ENCODE measurements around the gene KCNG2. TPM values are rescaled to one million over a fixed set of nuclear protein-coding genes. Genes with fewer than 3 reads are reported as not detected.

Gene KCNG2
- total RNA-seq (2012; rRNA removed) (not detected in 2 replicates), polyA plus RNA-seq (2012; rRNA removed) (0.09 TPM in 1 of 2 replicates, not detected in the other), Bru-seq, nascent RNA (percentile 66 among the genes with signal in this experiment), BruChase-seq, experiment 1, labeled RNA remaining after a 6-hour chase (percentile 62 among the genes with signal in this experiment), BruChase-seq, experiment 2, labeled RNA remaining after a 2-hour chase (percentile 71 among the genes with signal in this experiment)
- 0.16 TPM in 1 of 2 replicates, not detected in the other for polyA plus RNA-seq (2012; cell fraction: cytosol; rRNA removed)
- polyA plus RNA-seq (2012; cell fraction: nucleus; rRNA removed; ENCODE audit: low replicate concordance), result 0.07 TPM in 1 of 2 replicates, not detected in the other
- long read RNA-seq, transcript KCNG2-201 (2 exons, 1,401 nt), result major isoform, 5 of 36 reads
- long read RNA-seq, partial matches to known transcripts, result 4 of 36 reads
- long read RNA-seq, other reads (novel, unspliced or antisense), result 27 of 36 reads

- peak within 1 kb of the TSS; percentile 86 for H2AK9ac ChIP-seq (replicated peaks; ENCODE audit: low read depth, low read length, poor library complexity)
- DNase-seq (no peak), ATAC-seq (ENCODE audit: low read depth) (peak; percentile 82)
- in situ Hi-C loops (cut with MboI; ENCODE audit: low sequenced_read_pairs) (no loop called here), dilution Hi-C loops (cut with HindIII; ENCODE audit: low sequenced_read_pairs, unreplicated experiment) (no loop called here), intact Hi-C loops (cut with micrococcal nuclease) (loop anchor here (2.0 to 5.0 kb wide), 3 partner anchors 155 to 235 kb away; partner anchors contain the start of gene SLC66A2)
- H3K36me3 ChIP-seq (ENCODE audit: control insufficient read depth, insufficient read depth, low read length), result no peaks in the 10 kb centered on the region
- H2BK20ac ChIP-seq (ENCODE audit: low read depth, low read length), result no peak within 1 kb of the TSS
- H3K79me1 ChIP-seq (ENCODE audit: low read depth in 1 of 2, low read length in 2 of 2), result no peaks in the 10 kb centered on the region
- peak within 1 kb of the TSS; percentile 69 for H2AFZ ChIP-seq (replicated peaks; ENCODE audit: low read length, poor library complexity)
- ChIA-PET CTCF (interaction anchor here (0.7 kb wide), 1 partner anchor 25 kb away, joined by 3 read pairs; no protein-coding TSS in a partner anchor), POLR2A (ENCODE audit: unreplicated experiment) (no interaction called here)
- no peak within 1 kb of the TSS for H2BK5ac ChIP-seq (ENCODE audit: low read depth, low read length, poor library complexity, severe bottlenecking)
- no TSS peak for BruUV-seq (replicated peaks)
- H2BK120ac ChIP-seq (ENCODE audit: low read depth, low read length), result no peak within 1 kb of the TSS
- H3K27ac ChIP-seq (ENCODE audit: insufficient read depth, low read length), result no peak within 1 kb of the TSS
- peaks cover 7% of the 10 kb centered on the region for H3K9me1 ChIP-seq (ENCODE audit: insufficient read depth, low read length)
- peak within 1 kb of the TSS; percentile 65; the same call in 1 of the 2 replicates for H3K4me2 ChIP-seq (ENCODE audit: low read depth, low read length)
- H3K4ac ChIP-seq (ENCODE audit: low read depth, low read length), result no peak within 1 kb of the TSS; the same call in 1 of the 2 replicates
- H3K4me3 ChIP-seq (ENCODE audit: insufficient read depth, low read depth, low read length), result peak within 1 kb of the TSS; percentile 42
- peaks cover 3% of the 10 kb centered on the region; the same call in 1 of the 2 replicates for H3K4me1 ChIP-seq (ENCODE audit: control insufficient read depth, insufficient read depth, low read length)
- H2AK5ac ChIP-seq (ENCODE audit: low read depth, low read length), result peak within 1 kb of the TSS; percentile 74; the same call in 1 of the 2 replicates
- no peak within 1 kb of the TSS; the same call in 1 of the 2 replicates for H4K91ac ChIP-seq (ENCODE audit: insufficient read depth, low read depth, low read length)
- no peak within 1 kb of the TSS for H3K18ac ChIP-seq (ENCODE audit: low read depth, low read length)
- peaks cover 30% of the 10 kb centered on the region for H3K27me3 ChIP-seq (ENCODE audit: control insufficient read depth, insufficient read depth, low read length)
- H3K9ac ChIP-seq (ENCODE audit: low read depth, low read length), result no peak within 1 kb of the TSS; the same call in 1 of the 2 replicates
- peak within 1 kb of the TSS; percentile 56; the same call in 1 of the 3 replicates for H2BK15ac ChIP-seq (ENCODE audit: low read depth, low read length)
- H4K8ac ChIP-seq (ENCODE audit: low read depth in 2 of 2, low read length in 2 of 2), result no peak within 1 kb of the TSS
- no peak within 1 kb of the TSS for H3K56ac ChIP-seq (ENCODE audit: extremely low read depth, insufficient read depth, low read length)
- H4K5ac ChIP-seq (ENCODE audit: low read depth, low read length), result no peak within 1 kb of the TSS
- WGBS, 2 experiments (ENCODE audit: extremely low coverage in 2 of 2, insufficient read length in 1 of 2), result 19% methylated on average over 16 of the region's 92 CpGs; no CpG with 5 or more reads in 1 of the 2 experiments
- H4K20me1 ChIP-seq (ENCODE audit: insufficient read depth, low read length), result peaks cover 4% of the 10 kb centered on the region; the same call in 1 of the 2 replicates
- H3K23ac ChIP-seq (ENCODE audit: low read depth, low read length), result peak within 1 kb of the TSS; percentile 49; the same call in 1 of the 2 replicates
- no peaks in the 10 kb centered on the region for H3K9me3 ChIP-seq (ENCODE audit: control insufficient read depth, insufficient read depth, low read length)
- no peak within 1 kb of the TSS for H3K14ac ChIP-seq (replicated peaks; ENCODE audit: low read depth, low read length)
- TF ChIP-seq RFX5 (IDR thresholded peaks at IDR 0.05; ENCODE audit: low read depth, low read length) (no peak), CEBPB (IDR thresholded peaks at IDR 0.05; ENCODE audit: low read depth, low read length) (no peak), MAZ (IDR thresholded peaks at IDR 0.05; ENCODE audit: borderline replicate concordance, low read depth, low read length) (no peak), ELK1 (IDR thresholded peaks at IDR 0.05; ENCODE audit: borderline replicate concordance, low read depth, low read length) (no peak), NFE2L2 (IDR thresholded peaks at IDR 0.05; ENCODE audit: low read depth, low read length) (no peak), USF2 (IDR thresholded peaks at IDR 0.05; ENCODE audit: low read depth, low read length) (no peak), RCOR1 (IDR thresholded peaks at IDR 0.05; ENCODE audit: insufficient replicate concordance, low read length) (no peak), FOS (IDR thresholded peaks at IDR 0.05; ENCODE audit: low read depth, low read length) (no peak), MXI1 (IDR thresholded peaks at IDR 0.05; ENCODE audit: borderline replicate concordance, low read depth, low read length) (no peak), POLR2A (IDR thresholded peaks at IDR 0.05; ENCODE audit: low read depth, low read length) (no peak), CHD1 (IDR thresholded peaks at IDR 0.05; ENCODE audit: low read depth, low read length) (no peak), MAFK (IDR thresholded peaks at IDR 0.05; ENCODE audit: low read depth, low read length) (no peak), RAD21 (IDR thresholded peaks at IDR 0.05; ENCODE audit: low read length) (0 out of 2 replicates have a peak, but pooled peaks have one; percentile 8), BHLHE40 (IDR thresholded peaks at IDR 0.05; ENCODE audit: low read depth, low read length) (no peak)
These were observed at the start of gene KCNG2 for GRCh38 chr18:79797518-79798345. TSS of gene KCNG2 (plus strand) at chr18:79797938. CDS start at chr18:79863668, 65,730 bp downstream.

Data from IMR-90 (cell line).